Measurements from ENCODE around the gene MAD1L1.

GRCh38 chr7:2014391-2015241 is 218.1 kb downstream of the MAD1L1 start:
- TF ChIP-seq GLI2 (tag by site-specific recombination; IDR thresholded peaks at IDR 0.05; ENCODE audit: borderline replicate concordance, low read depth) = no peak
- no peak for TF ChIP-seq GLI4 (tag by site-specific recombination; IDR thresholded peaks at IDR 0.05)
- no peak for TF ChIP-seq CTCF (tag by site-specific recombination; IDR thresholded peaks at IDR 0.05)
- no peak for TF ChIP-seq ZNF639 (tag by site-specific recombination; IDR thresholded peaks at IDR 0.05)
- no peak for TF ChIP-seq YY1 (tag by site-specific recombination; IDR thresholded peaks at IDR 0.05)
- TF ChIP-seq ZNF292 (tag by site-specific recombination; IDR thresholded peaks at IDR 0.05; ENCODE audit: borderline replicate concordance, low read depth) = no peak
- TF ChIP-seq REST (tag by site-specific recombination; IDR thresholded peaks at IDR 0.05) = no peak
- no peak for TF ChIP-seq ZNF26 (tag by site-specific recombination; IDR thresholded peaks at IDR 0.05)
- TF ChIP-seq ZBTB20 (tag by site-specific recombination; IDR thresholded peaks at IDR 0.05) = no peak

Data from HEK293 (cell line).